ENCODE measurements around the gene CHAT. TPM values are rescaled to one million over a fixed set of nuclear protein-coding genes. Genes with fewer than 3 reads are reported as not detected.

CHAT gene
- total and polyA plus RNA-seq, 2 of the 13 experiments (the other 11 are each of a cell fraction or from before 2014, with no cell fraction given): not detected

- no peak overlapping the region for H3K9ac ChIP-seq (ENCODE audit: insufficient read depth, low read depth, low read length)
- no peak overlapping the region for H3K4me2 ChIP-seq (ENCODE audit: low read depth, low read length)
- no peak overlapping the region for H3K4me3 ChIP-seq (replicated peaks in 1 of 3; ENCODE audit: insufficient read depth in 1 of 3, low read depth in 2 of 3, low read length in 3 of 3)
- no peaks in the 10 kb centered on the region for H3K4me1 ChIP-seq (ENCODE audit: insufficient read depth, low read length)
- H3K79me2 ChIP-seq (ENCODE audit: insufficient read depth, low read length): no peaks in the 10 kb centered on the region
- H2AFZ ChIP-seq (ENCODE audit: low read length): no peak overlapping the region
- H3K27me3 ChIP-seq (ENCODE audit: control insufficient read depth in 1 of 2, insufficient read depth in 2 of 2, low read length in 2 of 2): peaks cover 5 to 17% of the 10 kb centered on the region in 2 experiments; a peak in 4 of 5 replicates
- in situ Hi-C loops (cut with HindIII; ENCODE audit: extremely low pct_ligation_motif_present, low pct_unique_long_range_greater_than_20kb): no loop called here
- no peaks in the 10 kb centered on the region for H3K36me3 ChIP-seq (replicated peaks in 1 of 2; ENCODE audit: control insufficient read depth in 1 of 2, insufficient read depth in 2 of 2, low read length in 2 of 2)
- no peaks in the 10 kb centered on the region for H4K20me1 ChIP-seq (ENCODE audit: insufficient read depth, low read length)
- 30% methylated on average over 6 of the region's 6 CpGs for WGBS (ENCODE audit: low lambda C conversion rate)
- intact Hi-C loops (cut with micrococcal nuclease; ENCODE audit: unreplicated experiment): no loop called here
- TF ChIP-seq ZNF839 (CRISPR knock-in tag; IDR thresholded peaks at IDR 0.05; ENCODE audit: borderline replicate concordance) (no peak), ZNF501 (CRISPR knock-in tag; IDR thresholded peaks at IDR 0.05) (no peak), ZFAT (CRISPR knock-in tag; conservative IDR thresholded peaks at IDR 0.05) (no peak), SATB2 (CRISPR knock-in tag; IDR thresholded peaks at IDR 0.05) (no peak), GFI1 (CRISPR knock-in tag; IDR thresholded peaks at IDR 0.05; ENCODE audit: borderline replicate concordance) (no peak), ATM (IDR thresholded peaks at IDR 0.05; ENCODE audit: borderline replicate concordance) (no peak)
- CTCF ChIA-PET (ENCODE audit: low intra/inter-chr PET ratio, low total read pairs): no interaction called here
- ATAC-seq: no peak
- no peak overlapping the region for H3K27ac ChIP-seq (ENCODE audit: extremely low read length, insufficient read depth, low read length)
- FAIRE-seq: no peak
- no TSS peak for BruUV-seq (replicated peaks)
- DNase-seq (ENCODE audit: low spot score): no peak
- no peaks in the 10 kb centered on the region for H3K9me3 ChIP-seq (ENCODE audit: low read length)
- POLR2A ChIA-PET: no interaction called here
Measured at GRCh38 chr10:49710966-49711365, 97.1 kb downstream of the CHAT start.

- TF ChIP-seq ZNF333 (CRISPR knock-in tag; IDR thresholded peaks at IDR 0.05; ENCODE audit: borderline replicate concordance) (no peak), MIER2 (CRISPR knock-in tag; IDR thresholded peaks at IDR 0.05) (no peak)
- Histone ChIP-seq H2AFZ (ENCODE audit: low read length) (no peak overlapping the region), H3K4me2 (ENCODE audit: low read depth, low read length) (no peak overlapping the region), H3K79me2 (ENCODE audit: insufficient read depth, low read length) (no peaks in the 10 kb centered on the region), H4K20me1 (ENCODE audit: insufficient read depth, low read length) (no peaks in the 10 kb centered on the region), H3K9me3 (ENCODE audit: low read length) (no peaks in the 10 kb centered on the region), H3K4me1 (ENCODE audit: insufficient read depth, low read length) (no peaks in the 10 kb centered on the region), H3K9ac (ENCODE audit: insufficient read depth, low read depth, low read length) (no peak overlapping the region), H3K36me3 (replicated peaks in 1 of 2; ENCODE audit: control insufficient read depth in 1 of 2, insufficient read depth in 2 of 2, low read length in 2 of 2) (no peaks in the 10 kb centered on the region), H3K27me3 (ENCODE audit: control insufficient read depth in 1 of 2, insufficient read depth in 2 of 2, low read length in 2 of 2) (peaks cover 5 to 17% of the 10 kb centered on the region in 2 experiments; a peak in 4 of 5 replicates), H3K4me3 (replicated peaks in 1 of 3; ENCODE audit: insufficient read depth in 1 of 3, low read depth in 2 of 3, low read length in 3 of 3) (no peak overlapping the region), H3K27ac (ENCODE audit: extremely low read length, insufficient read depth, low read length) (no peak overlapping the region)
- no peak for DNase-seq (ENCODE audit: low spot score)
- POLR2A ChIA-PET: no interaction called here
- in situ Hi-C loops (cut with HindIII; ENCODE audit: extremely low pct_ligation_motif_present, low pct_unique_long_range_greater_than_20kb) (no loop called here), intact Hi-C loops (cut with micrococcal nuclease; ENCODE audit: unreplicated experiment) (no loop called here)
- WGBS (ENCODE audit: low lambda C conversion rate): 0% methylated on average over 7 of the region's 8 CpGs
- no peak for FAIRE-seq
- CTCF ChIA-PET (ENCODE audit: low intra/inter-chr PET ratio, low total read pairs): no interaction called here
- no peak for ATAC-seq
- no TSS peak for BruUV-seq (replicated peaks)
Measured at GRCh38 chr10:49711481-49711880, 97.6 kb downstream of the CHAT start.

Measured in HepG2 (cell line).